T-cell (primary cell): ENCODE results near the gene EVC. TPM values are rescaled to one million over a fixed set of nuclear protein-coding genes. Genes with fewer than 3 reads are reported as not detected.

ENCODE experiments used
- ATAC-seq, 4 experiments: fragments of 200-7000 bp in 3 of 4; fragments of 150-1000 bp in 1 of 4; cut with Tn5 transposase; replicated peaks in 1 of 4; 1 replicate in 3 of 4; 2 replicates in 1 of 4; pipeline ENCODE4 v1.10.0; 2021; ENCODE audit warnings: moderate library complexity in 3 of 4, mild to moderate bottlenecking in 2 of 4, moderate number of reproducible peaks in 1 of 4
- CTCF ChIA-PET, 2 donors: fragments of 300-600 bp; sonication (Branson Sonifier 250); formaldehyde crosslinking; loops; one replicate each; lab custom pipeline; 2022; ENCODE audit warnings: antibody characterized with exemption in 2 of 2; lab: Charles Lee
- POLR2A ChIA-PET, 2 donors: fragments of 300-600 bp; sonication (Branson Sonifier 250); formaldehyde crosslinking; loops; one replicate each; lab custom pipeline; 2022; ENCODE audit warnings: antibody characterized with exemption in 2 of 2; lab: Charles Lee
- DNase-seq, 35 experiments: peaks; one replicate each; pipeline versions ENCODE4 v3.0.0 to v3.0.0-alpha.2; 2013 to 2023
- H3K27ac ChIP-seq: one replicate; pipeline ENCODE4 v1.5.1; 2013; ENCODE audit warnings: low read length
- H3K27me3 ChIP-seq, 2 experiments: replicated peaks in 1 of 2; 1 replicate in 1 of 2; 2 replicates in 1 of 2; pipeline versions ENCODE4 v1.6.1 to v1.7.0; 2013; ENCODE audit warnings: low read length in 1 of 2, mixed read lengths in 1 of 2; ENCODE audit not compliant: control insufficient read depth in 2 of 2, insufficient read depth in 2 of 2; ENCODE audit errors: extremely low read depth in 1 of 2
- H3K36me3 ChIP-seq, 2 donors: 1 replicate in 1 of 2; 2 replicates in 1 of 2; pipeline versions ENCODE4 v1.6.1 to v1.7.0; 2013; ENCODE audit warnings: low read length in 1 of 2; ENCODE audit not compliant: control insufficient read depth in 2 of 2, insufficient read depth in 1 of 2; ENCODE audit errors: extremely low read depth in 1 of 2
- H3K4me1 ChIP-seq, 2 experiments: 1 replicate in 1 of 2; 2 replicates in 1 of 2; pipeline versions ENCODE4 v1.6.1 to v1.7.0; 2013; ENCODE audit warnings: low read length in 2 of 2, mixed read lengths in 1 of 2; ENCODE audit not compliant: insufficient read depth in 2 of 2, control insufficient read depth in 1 of 2; ENCODE audit errors: extremely low read depth in 1 of 2
- H3K4me3 ChIP-seq, 2 donors: 1 replicate in 1 of 2; 2 replicates in 1 of 2; pipeline versions ENCODE4 v1.5.1 to v1.7.0; 2013; ENCODE audit warnings: mild to moderate bottlenecking in 2 of 2, low read length in 1 of 2, moderate library complexity in 1 of 2; ENCODE audit not compliant: control insufficient read depth in 1 of 2; ENCODE audit errors: extremely low read depth in 1 of 2
- H3K9me3 ChIP-seq: 2 replicates; pipeline ENCODE4 v1.7.0; 2013
- H3K27ac Mint-ChIP-seq, 2 donors: one replicate each; pipeline ENCODE4 v1.8.0; 2020 to 2021; ENCODE audit warnings: mild to moderate bottlenecking in 2 of 2, mixed read lengths in 2 of 2
- H3K27me3 Mint-ChIP-seq, 2 donors: one replicate each; pipeline ENCODE4 v1.8.0; 2021 to 2022; ENCODE audit warnings: mixed read lengths in 2 of 2
- H3K36me3 Mint-ChIP-seq: one replicate; pipeline ENCODE4 v1.8.0; 2021; ENCODE audit warnings: mixed read lengths
- H3K4me1 Mint-ChIP-seq, 3 donors: one replicate each; pipeline ENCODE4 v1.8.0; 2020 to 2022; ENCODE audit warnings: mixed read lengths in 3 of 3, mild to moderate bottlenecking in 1 of 3
- H3K4me3 Mint-ChIP-seq, 3 donors: one replicate each; pipeline ENCODE4 v1.8.0; 2020 to 2022; ENCODE audit warnings: mild to moderate bottlenecking in 3 of 3, mixed read lengths in 3 of 3, moderate library complexity in 3 of 3
- H3K9me3 Mint-ChIP-seq, 3 donors: one replicate each; pipeline ENCODE4 v1.8.0; 2020 to 2022; ENCODE audit warnings: mixed read lengths in 3 of 3
- WGBS: methylation state at CpG from one replicate; pipeline ENCODE4 v1.1.5; 2013; ENCODE audit warnings: missing lambda C conversion rate; ENCODE audit not compliant: insufficient coverage; 5-methylcytosine and 5-hydroxymethylcytosine counted together
- total RNA-seq, 35 experiments: library from RNA in 6 of 35; stranded (reverse) in 6 of 35; fragments of 120-200 nt in 1 of 35; gene quantifications; one replicate each; pipeline versions ENCODE4 v1.2.1 to v1.2.4 and lab custom pipeline; 2013 to 2026

The EVC gene
- total RNA-seq, 5 donors from 2014 or later (not counting 1 experiment from before 2014, with no cell fraction given), result 0.40 to 3.6 (median 1.6) TPM

- no peaks in the 10 kb centered on the region for H3K27me3 Mint-ChIP-seq
- peaks cover 0 to 5% of the 10 kb centered on the region in 2 experiments for H3K27me3 ChIP-seq
- H3K36me3 Mint-ChIP-seq, result no peaks in the 10 kb centered on the region
- CTCF ChIA-PET, result no interaction called here
- H3K4me3 ChIP-seq, result no peak overlapping the region
- H3K27ac ChIP-seq, result no peak overlapping the region
- no peak overlapping the region for H3K27ac Mint-ChIP-seq
- H3K4me3 Mint-ChIP-seq, result no peak overlapping the region
- no peaks in the 10 kb centered on the region for H3K9me3 Mint-ChIP-seq
- H3K36me3 ChIP-seq, result no peaks in the 10 kb centered on the region
- no peaks in the 10 kb centered on the region for H3K4me1 Mint-ChIP-seq
- POLR2A ChIA-PET, result no interaction called here
- no peak for DNase-seq
- 81% methylated on average over 4 of the region's 14 CpGs for WGBS
- no peaks in the 10 kb centered on the region for H3K9me3 ChIP-seq
- no peak for ATAC-seq
- H3K4me1 ChIP-seq, result no peaks in the 10 kb centered on the region
These were observed 40.8 kb downstream of the EVC start for GRCh38 chr4:5751666-5752375.

GRCh38 chr4:5752376-5753184 lies 41.6 kb downstream of the EVC start:
- no peak overlapping the region for H3K27ac ChIP-seq
- H3K9me3 Mint-ChIP-seq, result no peaks in the 10 kb centered on the region
- peaks cover 0 to 5% of the 10 kb centered on the region in 2 experiments for H3K27me3 ChIP-seq
- no peaks in the 10 kb centered on the region for H3K36me3 Mint-ChIP-seq
- no peaks in the 10 kb centered on the region for H3K27me3 Mint-ChIP-seq
- ATAC-seq (no peak), DNase-seq (no peak)
- WGBS, result 82% methylated on average over 14 of the region's 26 CpGs
- H3K4me1 ChIP-seq, result no peaks in the 10 kb centered on the region
- H3K4me3 ChIP-seq, result no peak overlapping the region
- no peaks in the 10 kb centered on the region for H3K4me1 Mint-ChIP-seq
- H3K9me3 ChIP-seq, result no peaks in the 10 kb centered on the region
- ChIA-PET POLR2A (no interaction called here), CTCF (no interaction called here)
- no peak overlapping the region for H3K4me3 Mint-ChIP-seq
- H3K36me3 ChIP-seq, result no peaks in the 10 kb centered on the region
- H3K27ac Mint-ChIP-seq, result no peak overlapping the region

GRCh38 chr4:5753366-5753765 lies 42.4 kb downstream of the EVC start:
- POLR2A ChIA-PET, result no interaction called here
- H3K27me3 ChIP-seq, result peaks cover 0 to 5% of the 10 kb centered on the region in 2 experiments

GRCh38 chr4:5753766-5754528 lies 42.9 kb downstream of the EVC start:
- H3K9me3 Mint-ChIP-seq, result no peaks in the 10 kb centered on the region
- no peak overlapping the region for H3K27ac ChIP-seq
- POLR2A ChIA-PET, result no interaction called here
- H3K36me3 Mint-ChIP-seq, result no peaks in the 10 kb centered on the region
- CTCF ChIA-PET, result no interaction called here
- no peaks in the 10 kb centered on the region for H3K4me1 ChIP-seq
- WGBS, result 89% methylated on average over 13 of the region's 19 CpGs
- H3K27ac Mint-ChIP-seq, result no peak overlapping the region
- H3K4me3 Mint-ChIP-seq, result no peak overlapping the region
- DNase-seq (no peak), ATAC-seq (no peak)
- H3K4me1 Mint-ChIP-seq, result peaks cover 0 to 3% (median 0%) of the 10 kb centered on the region in 3 donors
- no peak overlapping the region for H3K4me3 ChIP-seq
- H3K36me3 ChIP-seq, result no peaks in the 10 kb centered on the region
- peaks cover 0 to 5% of the 10 kb centered on the region in 2 experiments for H3K27me3 ChIP-seq
- no peaks in the 10 kb centered on the region for H3K9me3 ChIP-seq
- no peaks in the 10 kb centered on the region for H3K27me3 Mint-ChIP-seq

More at GRCh38 chr4:5753366-5753765, 42.4 kb downstream of the EVC start:
- 83% methylated on average over 6 of the region's 7 CpGs for WGBS
- no peaks in the 10 kb centered on the region for H3K36me3 Mint-ChIP-seq
- Histone ChIP-seq H3K4me3 (no peak overlapping the region), H3K27ac (no peak overlapping the region), H3K4me1 (no peaks in the 10 kb centered on the region), H3K9me3 (no peaks in the 10 kb centered on the region), H3K36me3 (no peaks in the 10 kb centered on the region)
- CTCF ChIA-PET, result no interaction called here
- no peak overlapping the region for H3K27ac Mint-ChIP-seq
- ATAC-seq (no peak), DNase-seq (no peak)
- H3K9me3 Mint-ChIP-seq, result no peaks in the 10 kb centered on the region
- no peaks in the 10 kb centered on the region for H3K4me1 Mint-ChIP-seq
- H3K27me3 Mint-ChIP-seq, result no peaks in the 10 kb centered on the region
- H3K4me3 Mint-ChIP-seq, result no peak overlapping the region

GRCh38 chr4:5754529-5754881 lies 43.5 kb downstream of the EVC start:
- peaks cover 0 to 3% (median 0%) of the 10 kb centered on the region in 3 donors for H3K4me1 Mint-ChIP-seq
- no peaks in the 10 kb centered on the region for H3K36me3 ChIP-seq
- H3K27ac Mint-ChIP-seq, result no peak overlapping the region
- WGBS, result 68% methylated on average over 6 of the region's 8 CpGs
- no peaks in the 10 kb centered on the region for H3K9me3 Mint-ChIP-seq
- CTCF ChIA-PET, result no interaction called here
- H3K27me3 Mint-ChIP-seq, result no peaks in the 10 kb centered on the region
- DNase-seq (no peak), ATAC-seq (no peak)
- POLR2A ChIA-PET, result no interaction called here
- H3K9me3 ChIP-seq, result no peaks in the 10 kb centered on the region
- H3K27ac ChIP-seq, result no peak overlapping the region
- no peak overlapping the region for H3K4me3 Mint-ChIP-seq
- H3K4me1 ChIP-seq, result no peaks in the 10 kb centered on the region
- H3K4me3 ChIP-seq, result no peak overlapping the region
- H3K27me3 ChIP-seq, result peaks cover 0 to 2% of the 10 kb centered on the region in 2 experiments
- H3K36me3 Mint-ChIP-seq, result no peaks in the 10 kb centered on the region

GRCh38 chr4:5755161-5755560 lies 44.2 kb downstream of the EVC start:
- Histone ChIP-seq H3K4me1 (no peaks in the 10 kb centered on the region), H3K4me3 (no peak overlapping the region), H3K36me3 (no peaks in the 10 kb centered on the region), H3K27me3 (peaks cover 0 to 2% of the 10 kb centered on the region in 2 experiments), H3K9me3 (no peaks in the 10 kb centered on the region), H3K27ac (no peak overlapping the region)
- H3K4me1 Mint-ChIP-seq, result peaks cover 0 to 3% (median 0%) of the 10 kb centered on the region in 3 donors
- CTCF ChIA-PET, result no interaction called here
- POLR2A ChIA-PET, result no interaction called here
- WGBS, result 85% methylated on average over 4 of the region's 16 CpGs
- H3K27me3 Mint-ChIP-seq, result no peaks in the 10 kb centered on the region
- ATAC-seq, result no peak
- H3K9me3 Mint-ChIP-seq, result no peaks in the 10 kb centered on the region
- DNase-seq, result no peak
- no peaks in the 10 kb centered on the region for H3K36me3 Mint-ChIP-seq
- no peak overlapping the region for H3K27ac Mint-ChIP-seq
- no peak overlapping the region for H3K4me3 Mint-ChIP-seq
